Gastrocnemius medialis (tissue), 4 donors: Measurements from ENCODE around the gene CXCL8. TPM values are rescaled to one million over a fixed set of nuclear protein-coding genes. Genes with fewer than 3 reads are reported as not detected.

Source experiments
- ATAC-seq, 2 donors: fragments of 150-250 bp; one replicate each; pipeline ENCODE4 v1.9.1; 2016
- DNase-seq, 2 donors: peaks; one replicate each; pipeline ENCODE4 v3.0.0-alpha.2; 2019
- H3K27ac ChIP-seq, 4 donors: fragments of 200-600 bp; sonication (generic); 1 replicate in 1 of 4; 2 replicates in 3 of 4; pipeline ENCODE4 v1.5.1; 2016 to 2018; ENCODE audit warnings: mild to moderate bottlenecking in 2 of 4, moderate library complexity in 1 of 4
- H3K27me3 ChIP-seq, 3 donors: fragments of 200-600 bp; sonication (generic) in 2 of 3; 1 replicate in 1 of 3; 2 replicates in 2 of 3; pipeline versions ENCODE4 v1.5.1 to v1.6.0; 2016 to 2019; ENCODE audit warnings: mild to moderate bottlenecking in 1 of 3, moderate library complexity in 1 of 3
- H3K36me3 ChIP-seq, 2 donors: fragments of 200-600 bp; sonication (generic) in 1 of 2; one replicate each; pipeline ENCODE4 v1.5.1; 2017 to 2018
- H3K4me1 ChIP-seq, 2 donors: fragments of 200-600 bp; sonication (generic) in 1 of 2; one replicate each; pipeline ENCODE4 v1.5.1; 2016 to 2017; ENCODE audit warnings: mild to moderate bottlenecking in 2 of 2
- H3K4me3 ChIP-seq, 4 donors: fragments of 200-600 bp; sonication (generic) in 3 of 4; 1 replicate in 1 of 4; 2 replicates in 3 of 4; pipeline ENCODE4 v1.5.1; 2016 to 2019; ENCODE audit warnings: mild to moderate bottlenecking in 2 of 4
- H3K9me3 ChIP-seq, 3 donors: fragments of 200-600 bp; sonication (generic) in 2 of 3; 1 replicate in 1 of 3; 2 replicates in 2 of 3; pipeline ENCODE4 v1.5.1; 2016 to 2019
- POLR2A ChIP-seq, 2 donors: fragments of 450-650 bp; IDR thresholded peaks; one replicate each; pipeline ENCODE4 v1.6.1; 2017; ENCODE audit warnings: antibody characterized with exemption in 2 of 2, mild to moderate bottlenecking in 2 of 2, moderate library complexity in 2 of 2
- in situ Hi-C, 4 donors: fragments of 200-750 bp; cut with MboI; loops; one replicate each; pipeline versions ENCODE4 v1.15.0 to v1.8.0; 2017; ENCODE audit warnings: low sequenced_read_pairs in 4 of 4
- intact Hi-C: fragments of 100-400 bp; cut with DNase I; formaldehyde crosslinking; loops from one replicate; pipeline ENCODE4 v1.15.1; 2023; ENCODE audit warnings: low total_unique reads
- total RNA-seq, 4 donors: library from RNA; depleted of rRNA; stranded (reverse); fragments of >200 nt; gene quantifications; one replicate each; pipeline versions ENCODE4 v1.1.0 to v1.2.3, GENCODE V29; 2016
- TF ChIP-seq, protein P1 (sequence below), 5 experiments: fragments of 450-650 bp in 3 of 5; fragments of 200-600 bp in 2 of 5; sonication (generic) in 2 of 5; IDR thresholded peaks in 4 of 5; conservative IDR thresholded peaks in 1 of 5; 1 replicate in 4 of 5; 2 replicates in 1 of 5; pipeline ENCODE4 v1.5.1; 2016 to 2019; ENCODE audit warnings: antibody characterized with exemption in 5 of 5, mild to moderate bottlenecking in 3 of 5, moderate library complexity in 3 of 5

Gene CXCL8
- total RNA-seq, 4 donors from 2014 or later, result 0.22 to 1.9 (median 1.3) TPM

- Histone ChIP-seq H3K4me1 (no peaks in the 10 kb centered on the region), H3K9me3 (no peaks in the 10 kb centered on the region), H3K36me3 (no peaks in the 10 kb centered on the region), H3K27me3 (no peaks in the 10 kb centered on the region), H3K4me3 (no peak overlapping the region), H3K27ac (no peak overlapping the region)
- in situ Hi-C loops, result no loop called here
- TF ChIP-seq, protein P1, sequence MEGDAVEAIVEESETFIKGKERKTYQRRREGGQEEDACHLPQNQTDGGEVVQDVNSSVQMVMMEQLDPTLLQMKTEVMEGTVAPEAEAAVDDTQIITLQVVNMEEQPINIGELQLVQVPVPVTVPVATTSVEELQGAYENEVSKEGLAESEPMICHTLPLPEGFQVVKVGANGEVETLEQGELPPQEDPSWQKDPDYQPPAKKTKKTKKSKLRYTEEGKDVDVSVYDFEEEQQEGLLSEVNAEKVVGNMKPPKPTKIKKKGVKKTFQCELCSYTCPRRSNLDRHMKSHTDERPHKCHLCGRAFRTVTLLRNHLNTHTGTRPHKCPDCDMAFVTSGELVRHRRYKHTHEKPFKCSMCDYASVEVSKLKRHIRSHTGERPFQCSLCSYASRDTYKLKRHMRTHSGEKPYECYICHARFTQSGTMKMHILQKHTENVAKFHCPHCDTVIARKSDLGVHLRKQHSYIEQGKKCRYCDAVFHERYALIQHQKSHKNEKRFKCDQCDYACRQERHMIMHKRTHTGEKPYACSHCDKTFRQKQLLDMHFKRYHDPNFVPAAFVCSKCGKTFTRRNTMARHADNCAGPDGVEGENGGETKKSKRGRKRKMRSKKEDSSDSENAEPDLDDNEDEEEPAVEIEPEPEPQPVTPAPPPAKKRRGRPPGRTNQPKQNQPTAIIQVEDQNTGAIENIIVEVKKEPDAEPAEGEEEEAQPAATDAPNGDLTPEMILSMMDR (IDR thresholded peaks at IDR 0.05 in 4 of 5, conservative IDR thresholded peaks at IDR 0.05 in 1 of 5), result no peak
- no peak for TF ChIP-seq POLR2A (IDR thresholded peaks at IDR 0.05)
- ATAC-seq, result no peak
- intact Hi-C loops, result no loop called here
- DNase-seq, result no peak
These were observed 19.0 kb downstream of the CXCL8 start for GRCh38 chr4:73759357-73759756.

DNA sequence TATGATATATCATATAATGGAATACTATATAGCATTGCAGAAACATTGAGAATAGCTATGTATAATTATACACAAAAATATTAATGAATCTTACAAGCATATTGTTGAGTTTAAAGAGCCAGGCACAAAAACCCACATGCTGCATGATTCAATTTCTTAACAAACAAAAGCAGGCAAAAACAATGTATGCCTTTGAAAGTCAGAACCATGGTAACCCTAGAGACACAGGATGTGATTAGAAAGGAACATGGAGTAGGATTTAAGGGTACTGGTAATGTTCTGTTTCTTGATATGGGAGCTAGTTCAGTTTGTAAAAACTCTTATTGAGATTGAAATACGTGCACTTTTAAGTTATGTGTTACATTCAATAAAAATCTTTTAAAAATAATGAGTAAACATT lies 21.5 kb downstream of the CXCL8 start:
- in situ Hi-C loops, result no loop called here
- TF ChIP-seq, protein P1 (IDR thresholded peaks at IDR 0.05 in 4 of 5, conservative IDR thresholded peaks at IDR 0.05 in 1 of 5), result no peak
- TF ChIP-seq POLR2A (IDR thresholded peaks at IDR 0.05), result no peak
- DNase-seq (no peak), ATAC-seq (no peak)
- no peaks in the 10 kb centered on the region for H3K4me1 ChIP-seq
- no peak overlapping the region for H3K4me3 ChIP-seq
- H3K9me3 ChIP-seq, result no peaks in the 10 kb centered on the region
- H3K36me3 ChIP-seq, result no peaks in the 10 kb centered on the region
- H3K27ac ChIP-seq, result no peak overlapping the region
- intact Hi-C loops, result no loop called here
- no peaks in the 10 kb centered on the region for H3K27me3 ChIP-seq

- intact Hi-C loops (no loop called here), in situ Hi-C loops (no loop called here)
- no peak for DNase-seq
- H3K4me3 ChIP-seq, result no peak overlapping the region
- H3K27ac ChIP-seq, result no peak overlapping the region
- no peaks in the 10 kb centered on the region for H3K9me3 ChIP-seq
- TF ChIP-seq POLR2A (IDR thresholded peaks at IDR 0.05), result no peak
- TF ChIP-seq, protein P1 (IDR thresholded peaks at IDR 0.05 in 4 of 5, conservative IDR thresholded peaks at IDR 0.05 in 1 of 5), result no peak
- no peaks in the 10 kb centered on the region for H3K36me3 ChIP-seq
- ATAC-seq, result no peak
- H3K4me1 ChIP-seq, result no peaks in the 10 kb centered on the region
- H3K27me3 ChIP-seq, result no peaks in the 10 kb centered on the region
These were observed 22.0 kb downstream of the CXCL8 start for GRCh38 chr4:73762409-73762808.

- intact Hi-C loops (no loop called here), in situ Hi-C loops (no loop called here)
- H3K4me1 ChIP-seq, result no peaks in the 10 kb centered on the region
- H3K36me3 ChIP-seq, result no peaks in the 10 kb centered on the region
- no peak overlapping the region for H3K27ac ChIP-seq
- H3K9me3 ChIP-seq, result no peaks in the 10 kb centered on the region
- ATAC-seq, result no peak
- TF ChIP-seq, protein P1 (IDR thresholded peaks at IDR 0.05 in 4 of 5, conservative IDR thresholded peaks at IDR 0.05 in 1 of 5), result no peak
- TF ChIP-seq POLR2A (IDR thresholded peaks at IDR 0.05), result no peak
- DNase-seq, result no peak
- no peaks in the 10 kb centered on the region for H3K27me3 ChIP-seq
- H3K4me3 ChIP-seq, result no peak overlapping the region
These were observed 23.5 kb downstream of the CXCL8 start for GRCh38 chr4:73763877-73764276.

DNA sequence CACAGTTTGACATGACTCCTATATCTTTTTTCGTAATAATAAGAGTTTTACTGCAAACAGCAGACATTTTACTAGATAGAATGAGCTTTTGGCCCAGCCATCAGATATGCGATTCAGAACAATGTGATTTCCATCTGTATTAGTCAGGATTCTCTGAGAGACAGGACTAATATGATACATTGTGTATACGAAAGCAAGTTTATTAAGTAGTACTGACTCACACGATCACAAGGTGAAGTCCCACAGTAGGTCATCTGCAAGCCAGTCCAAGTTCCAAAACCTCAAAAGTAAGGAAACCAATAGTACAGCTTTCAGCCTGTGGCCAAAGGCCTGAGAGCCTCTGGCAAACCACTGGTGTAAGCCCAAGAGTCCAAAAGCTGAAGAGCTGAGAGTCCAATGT lies 24.1 kb downstream of the CXCL8 start:
- intact Hi-C loops, result no loop called here

More for the DNA sequence above, 24.1 kb downstream of the CXCL8 start:
- no peak for ATAC-seq
- Histone ChIP-seq H3K4me3 (no peak overlapping the region), H3K36me3 (no peaks in the 10 kb centered on the region), H3K9me3 (no peaks in the 10 kb centered on the region), H3K27ac (no peak overlapping the region), H3K27me3 (no peaks in the 10 kb centered on the region), H3K4me1 (no peaks in the 10 kb centered on the region)
- no peak for TF ChIP-seq POLR2A (IDR thresholded peaks at IDR 0.05)
- TF ChIP-seq, protein P1 (IDR thresholded peaks at IDR 0.05 in 4 of 5, conservative IDR thresholded peaks at IDR 0.05 in 1 of 5), result no peak
- in situ Hi-C loops, result no loop called here
- DNase-seq, result no peak
